Measurements from ENCODE around the gene TNIP1.

- TF ChIP-seq CTCF (IDR thresholded peaks at IDR 0.05) = no peak
- no peak for TF ChIP-seq POLR2A (IDR thresholded peaks at IDR 0.05)
These were observed 75.5 kb downstream of the TNIP1 start for GRCh38 chr5:151005187-151005949.

Data from testis (tissue), 2 donors.